Astrocyte (in vitro differentiated cells and primary cell): ENCODE results near the gene AXL. TPM values are rescaled to one million over a fixed set of nuclear protein-coding genes. Genes with fewer than 3 reads are reported as not detected.

Source experiments
- DNase-seq: peaks from one replicate; pipeline ENCODE4 v3.0.0-alpha.2; 2010; ENCODE audit warnings: low read depth
- FAIRE-seq: peaks from 2 replicates; lab custom pipeline; 2011; peaks lifted over from hg19 to GRCh38; lab: Jason Lieb, UNC
- H2AFZ ChIP-seq: 2 replicates; pipeline ENCODE4 v1.6.0; 2012; ENCODE audit warnings: low read depth, low read length, inconsistent platforms
- H3K27ac ChIP-seq: 2 replicates; pipeline ENCODE4 v1.5.1; 2011; ENCODE audit warnings: low read depth, low read length, inconsistent platforms
- H3K27me3 ChIP-seq: 2 replicates; pipeline ENCODE4 v1.6.0; 2011; ENCODE audit warnings: low read length, inconsistent platforms; ENCODE audit not compliant: insufficient read depth
- H3K36me3 ChIP-seq: 2 replicates; pipeline ENCODE4 v1.5.1; 2011; ENCODE audit warnings: low read length, inconsistent platforms; ENCODE audit not compliant: insufficient read depth
- H3K4me1 ChIP-seq: 2 replicates; pipeline ENCODE4 v1.5.1; 2011; ENCODE audit warnings: low read length, inconsistent platforms; ENCODE audit not compliant: insufficient read depth
- H3K4me2 ChIP-seq: 2 replicates; pipeline ENCODE4 v1.6.0; 2012; ENCODE audit warnings: low read length, inconsistent platforms
- H3K4me3 ChIP-seq: 2 replicates; pipeline ENCODE4 v1.5.1; 2011; ENCODE audit warnings: low read depth, mild to moderate bottlenecking, low read length, inconsistent platforms; ENCODE audit not compliant: insufficient read depth
- H3K79me2 ChIP-seq: 2 replicates; pipeline ENCODE4 v1.6.0; 2012; ENCODE audit warnings: mild to moderate bottlenecking, low read length, inconsistent platforms; ENCODE audit not compliant: insufficient read depth
- H3K9ac ChIP-seq: 2 replicates; pipeline ENCODE4 v1.6.0; 2012; ENCODE audit warnings: mild to moderate bottlenecking, low read length, inconsistent platforms
- H3K9me3 ChIP-seq: 2 replicates; pipeline ENCODE4 v1.5.1; 2012; ENCODE audit warnings: low read depth, mild to moderate bottlenecking, low read length, inconsistent platforms; ENCODE audit not compliant: insufficient read depth
- H4K20me1 ChIP-seq: 2 replicates; pipeline ENCODE4 v1.6.0; 2012; ENCODE audit warnings: low read length, inconsistent platforms; ENCODE audit not compliant: insufficient read depth
- H3K27ac Mint-ChIP-seq: one replicate; pipeline ENCODE4 v1.8.0; 2021; ENCODE audit warnings: mild to moderate bottlenecking, mixed read lengths; ENCODE audit not compliant: unreplicated experiment
- H3K27me3 Mint-ChIP-seq: one replicate; pipeline ENCODE4 v1.8.0; 2021; ENCODE audit warnings: low read depth, mixed read lengths; ENCODE audit not compliant: unreplicated experiment
- H3K36me3 Mint-ChIP-seq: one replicate; pipeline ENCODE4 v1.8.0; 2021; ENCODE audit warnings: low read depth, mixed read lengths; ENCODE audit not compliant: unreplicated experiment
- H3K4me1 Mint-ChIP-seq: one replicate; pipeline ENCODE4 v1.8.0; 2021; ENCODE audit warnings: low read depth, mixed read lengths; ENCODE audit not compliant: unreplicated experiment
- H3K4me3 Mint-ChIP-seq: one replicate; pipeline ENCODE4 v1.8.0; 2021; ENCODE audit warnings: mild to moderate bottlenecking, moderate library complexity, mixed read lengths; ENCODE audit not compliant: unreplicated experiment
- H3K9me3 Mint-ChIP-seq: one replicate; pipeline ENCODE4 v1.8.0; 2021; ENCODE audit warnings: mild to moderate bottlenecking, mixed read lengths; ENCODE audit not compliant: unreplicated experiment
- EZH2 ChIP-seq: IDR thresholded peaks from 2 replicates; pipeline ENCODE4 v1.6.1; 2012; ENCODE audit warnings: mild to moderate bottlenecking, low read length, inconsistent platforms; ENCODE audit not compliant: insufficient read depth
- total RNA-seq: library from RNA; stranded (reverse); gene quantifications from 2 replicates; pipeline ENCODE4 v1.2.1, GENCODE V29; 2021
- TF ChIP-seq, protein P1 (sequence below): IDR thresholded peaks from 2 replicates; pipeline ENCODE4 v1.5.1; 2011; ENCODE audit warnings: low read depth, mild to moderate bottlenecking, inconsistent platforms, low read length, moderate library complexity; ENCODE audit not compliant: insufficient read depth

Gene AXL
- total RNA-seq, 1 donor from 2014 or later = 156 TPM

DNA sequence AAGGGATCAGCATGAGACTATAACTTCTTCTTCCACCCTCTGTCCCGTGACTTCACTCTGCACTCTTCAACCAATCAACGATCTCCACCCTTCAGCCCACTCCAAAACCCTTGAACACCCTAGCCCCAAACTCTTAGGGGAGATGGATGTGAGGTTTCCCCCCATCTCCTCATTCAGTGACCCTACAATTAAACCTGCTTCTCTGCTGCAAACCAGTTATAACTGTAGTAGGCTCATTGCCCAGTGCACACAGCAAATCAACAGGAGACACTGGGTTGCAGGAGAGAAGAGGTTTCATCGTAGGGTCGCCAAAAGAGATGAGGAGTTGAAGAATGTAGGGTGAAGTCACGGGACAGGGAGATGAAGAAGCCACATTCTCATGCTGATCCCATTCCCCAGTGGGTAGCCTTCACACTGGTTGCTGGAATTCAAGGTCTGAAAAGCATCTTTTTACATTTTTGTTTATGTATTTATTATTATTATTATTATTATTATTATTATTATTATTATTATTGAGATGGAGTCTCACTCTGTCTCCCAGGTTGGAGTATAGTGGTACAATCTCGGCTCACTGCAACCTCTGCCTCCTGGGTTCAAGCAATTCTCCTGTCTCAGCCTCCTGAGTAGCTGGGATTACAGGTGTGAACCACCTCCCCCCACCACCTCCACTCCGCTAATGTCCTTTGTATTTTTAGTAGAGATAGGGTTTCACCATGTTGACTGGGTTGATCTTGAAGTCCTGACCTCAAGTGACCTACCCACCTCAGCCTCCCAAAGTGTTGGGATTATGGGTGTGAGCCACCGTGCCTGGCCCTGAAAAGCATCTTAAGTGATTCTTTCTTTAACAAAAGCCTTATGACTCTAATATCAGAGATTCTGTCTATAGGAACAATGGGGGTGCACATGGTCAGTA lies 31.8 kb upstream of the AXL start:
- no peak overlapping the region for H3K27ac Mint-ChIP-seq

DNA sequence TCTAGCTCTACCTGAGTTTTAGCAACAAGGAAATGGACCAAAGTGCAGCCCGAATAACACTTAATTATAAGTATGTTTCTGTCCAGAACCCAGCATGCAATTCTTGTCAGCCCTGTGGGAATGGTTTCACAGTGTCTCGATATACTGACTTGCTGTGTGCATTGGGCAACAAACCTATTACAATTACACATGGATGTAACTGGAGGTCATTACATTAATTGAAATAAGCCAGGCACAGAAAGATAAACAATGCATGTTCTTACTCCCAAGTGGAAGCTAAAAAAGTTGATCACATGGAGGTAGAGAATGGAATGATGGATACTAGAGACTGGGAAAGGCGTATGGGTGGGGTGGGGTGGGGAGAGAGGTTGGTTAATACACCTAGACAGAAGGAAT lies 31.1 kb upstream of the AXL start:
- no peaks in the 10 kb centered on the region for H4K20me1 ChIP-seq
- DNase-seq (no peak), FAIRE-seq (no peak)
- peaks cover 7% of the 10 kb centered on the region for H3K4me1 Mint-ChIP-seq
- H3K4me2 ChIP-seq = no peak overlapping the region
- no peaks in the 10 kb centered on the region for H3K36me3 ChIP-seq
- no peak overlapping the region for H3K9ac ChIP-seq
- no peaks in the 10 kb centered on the region for H3K9me3 ChIP-seq
- no peak overlapping the region for H2AFZ ChIP-seq
- H3K27ac ChIP-seq = no peak overlapping the region
- H3K9me3 Mint-ChIP-seq = no peaks in the 10 kb centered on the region
- no peaks in the 10 kb centered on the region for H3K79me2 ChIP-seq
- H3K27me3 Mint-ChIP-seq = peaks cover 11% of the 10 kb centered on the region
- H3K4me1 ChIP-seq = peaks cover 4% of the 10 kb centered on the region
- TF ChIP-seq, protein P1, sequence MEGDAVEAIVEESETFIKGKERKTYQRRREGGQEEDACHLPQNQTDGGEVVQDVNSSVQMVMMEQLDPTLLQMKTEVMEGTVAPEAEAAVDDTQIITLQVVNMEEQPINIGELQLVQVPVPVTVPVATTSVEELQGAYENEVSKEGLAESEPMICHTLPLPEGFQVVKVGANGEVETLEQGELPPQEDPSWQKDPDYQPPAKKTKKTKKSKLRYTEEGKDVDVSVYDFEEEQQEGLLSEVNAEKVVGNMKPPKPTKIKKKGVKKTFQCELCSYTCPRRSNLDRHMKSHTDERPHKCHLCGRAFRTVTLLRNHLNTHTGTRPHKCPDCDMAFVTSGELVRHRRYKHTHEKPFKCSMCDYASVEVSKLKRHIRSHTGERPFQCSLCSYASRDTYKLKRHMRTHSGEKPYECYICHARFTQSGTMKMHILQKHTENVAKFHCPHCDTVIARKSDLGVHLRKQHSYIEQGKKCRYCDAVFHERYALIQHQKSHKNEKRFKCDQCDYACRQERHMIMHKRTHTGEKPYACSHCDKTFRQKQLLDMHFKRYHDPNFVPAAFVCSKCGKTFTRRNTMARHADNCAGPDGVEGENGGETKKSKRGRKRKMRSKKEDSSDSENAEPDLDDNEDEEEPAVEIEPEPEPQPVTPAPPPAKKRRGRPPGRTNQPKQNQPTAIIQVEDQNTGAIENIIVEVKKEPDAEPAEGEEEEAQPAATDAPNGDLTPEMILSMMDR = no peak
- no peak for TF ChIP-seq EZH2
- peaks cover 16% of the 10 kb centered on the region for H3K27me3 ChIP-seq
- no peak overlapping the region for H3K4me3 ChIP-seq
- H3K27ac Mint-ChIP-seq = no peak overlapping the region
- no peak overlapping the region for H3K4me3 Mint-ChIP-seq
- H3K36me3 Mint-ChIP-seq = no peaks in the 10 kb centered on the region

More for the DNA sequence above, 31.8 kb upstream of the AXL start:
- Histone ChIP-seq H3K4me1 (no peaks in the 10 kb centered on the region), H3K9ac (no peak overlapping the region), H2AFZ (no peak overlapping the region), H3K27me3 (peaks cover 15% of the 10 kb centered on the region), H3K27ac (no peak overlapping the region), H3K79me2 (no peaks in the 10 kb centered on the region), H3K9me3 (no peaks in the 10 kb centered on the region), H3K4me3 (no peak overlapping the region), H3K4me2 (no peak overlapping the region), H4K20me1 (no peaks in the 10 kb centered on the region), H3K36me3 (no peaks in the 10 kb centered on the region)
- H3K4me1 Mint-ChIP-seq = peaks cover 4% of the 10 kb centered on the region
- TF ChIP-seq, protein P1 = no peak
- H3K27me3 Mint-ChIP-seq = peaks cover 7% of the 10 kb centered on the region
- no peaks in the 10 kb centered on the region for H3K36me3 Mint-ChIP-seq
- no peaks in the 10 kb centered on the region for H3K9me3 Mint-ChIP-seq
- DNase-seq (no peak), FAIRE-seq (no peak)
- H3K4me3 Mint-ChIP-seq = no peak overlapping the region
